NCI-H1417 (cell line): ENCODE measurements around the gene PPP1R9B.

ENCODE experiments used
- DNase-seq, 3 experiments: peaks; one replicate each; lab custom pipeline; 2025; lab: John Stamatoyannopoulos, UW

The PPP1R9B gene

GRCh38 chr17:50125420-50125997 lies 25.0 kb downstream of the PPP1R9B start:
- no peak for DNase-seq

GRCh38 chr17:50123649-50124349 lies 26.7 kb downstream of the PPP1R9B start:
- peak; percentile 38 to 40 (median 38) for DNase-seq

- DNase-seq = peak in 1 of 3 experiments; percentile 23
These were observed 27.5 kb downstream of the PPP1R9B start for GRCh38 chr17:50122945-50123344.

- no peak for DNase-seq
These were observed 29.8 kb downstream of the PPP1R9B start for GRCh38 chr17:50120475-50121253.

- DNase-seq = no peak
These were observed 31.7 kb downstream of the PPP1R9B start for GRCh38 chr17:50118828-50119218.

GRCh38 chr17:50118076-50118827 lies 32.2 kb downstream of the PPP1R9B start:
- DNase-seq = no peak

GRCh38 chr17:50117202-50118051 lies 33.0 kb downstream of the PPP1R9B start:
- DNase-seq = peak in 1 of 3 experiments; percentile 27

- DNase-seq = no peak
These were observed 34.7 kb downstream of the PPP1R9B start for GRCh38 chr17:50115756-50116155.

GRCh38 chr17:50114849-50115357 lies 35.6 kb downstream of the PPP1R9B start:
- peak in 2 of 3 experiments; percentile 10 to 38 for DNase-seq

- DNase-seq = no peak
These were observed 36.1 kb downstream of the PPP1R9B start for GRCh38 chr17:50114401-50114800.

GRCh38 chr17:50113624-50114320 lies 36.7 kb downstream of the PPP1R9B start:
- no peak for DNase-seq

- DNase-seq = no peak
These were observed 37.8 kb downstream of the PPP1R9B start for GRCh38 chr17:50112694-50113093.

GRCh38 chr17:50111673-50112655 lies 38.5 kb downstream of the PPP1R9B start:
- no peak for DNase-seq

GRCh38 chr17:50110591-50111349 lies 39.7 kb downstream of the PPP1R9B start:
- no peak for DNase-seq

GRCh38 chr17:50109785-50110184 lies 40.7 kb downstream of the PPP1R9B start:
- DNase-seq = no peak

- no peak for DNase-seq
These were observed 41.3 kb downstream of the PPP1R9B start for GRCh38 chr17:50109207-50109606.

- DNase-seq = no peak
These were observed 41.9 kb downstream of the PPP1R9B start for GRCh38 chr17:50108556-50108955.

GRCh38 chr17:50107790-50108414 lies 42.6 kb downstream of the PPP1R9B start:
- DNase-seq = no peak
